HepG2 (cell line): ENCODE data around the gene ECM1. TPM values are rescaled to one million over a fixed set of nuclear protein-coding genes. Genes with fewer than 3 reads are reported as not detected.

ENCODE experiments used
- FOXC1 ChIP-seq: sonication (generic); formaldehyde crosslinking; IDR thresholded peaks from 2 replicates; pipeline ENCODE4 v1.8.0; 2022; ENCODE audit warnings: mild to moderate bottlenecking, missing genetic modification reagents, borderline replicate concordance
- GLI4 ChIP-seq: sonication (generic); formaldehyde crosslinking; IDR thresholded peaks from 2 replicates; pipeline ENCODE4 v1.5.1; 2020; ENCODE audit warnings: missing genetic modification reagents, mild to moderate bottlenecking, moderate library complexity, borderline replicate concordance
- NCOR1 ChIP-seq: fragments of 200-600 bp; sonication (generic); IDR thresholded peaks from 2 replicates; pipeline ENCODE4 v1.7.0; 2017; ENCODE audit warnings: antibody characterized with exemption, low read length, borderline replicate concordance
- RBAK ChIP-seq: sonication (generic); formaldehyde crosslinking; IDR thresholded peaks from 2 replicates; pipeline ENCODE4 v1.5.1; 2020; ENCODE audit warnings: mild to moderate bottlenecking, missing genetic modification reagents
- RERE ChIP-seq: IDR thresholded peaks from 2 replicates; pipeline ENCODE4 v1.6.1; 2016; ENCODE audit warnings: low read depth, missing genetic modification reagents, missing compliant biosample characterization
- SIX4 ChIP-seq: sonication (generic); formaldehyde crosslinking; IDR thresholded peaks from 2 replicates; pipeline ENCODE4 v1.4.0; 2020; ENCODE audit warnings: missing genetic modification reagents
- SOX13 ChIP-seq, 3 experiments: fragments of 450-650 bp in 1 of 3; sonication (generic) in 1 of 3; formaldehyde crosslinking in 1 of 3; IDR thresholded peaks in 2 of 3; conservative IDR thresholded peaks in 1 of 3; 2 replicates each; pipeline versions ENCODE4 v1.5.0 to v1.6.1; 2016 to 2020; ENCODE audit warnings: antibody characterized with exemption in 1 of 3, mild to moderate bottlenecking in 1 of 3, missing compliant biosample characterization in 1 of 3, missing genetic modification reagents in 1 of 3, moderate library complexity in 1 of 3
- SP1 ChIP-seq, 2 experiments: fragments of 450-650 bp in 1 of 2; sonication (generic) in 1 of 2; formaldehyde crosslinking in 1 of 2; IDR thresholded peaks; 2 replicates each; pipeline versions ENCODE4 v1.4.0 to v1.6.1; 2016 to 2020; ENCODE audit warnings: missing genetic modification reagents in 1 of 2
- ZBTB34 ChIP-seq: sonication (generic); formaldehyde crosslinking; IDR thresholded peaks from 2 replicates; pipeline ENCODE4 v1.8.0; 2022; ENCODE audit warnings: mild to moderate bottlenecking, missing genetic modification reagents
- ZFP91 ChIP-seq: sonication (generic); formaldehyde crosslinking; IDR thresholded peaks from 2 replicates; pipeline ENCODE4 v1.9.0; 2022; ENCODE audit warnings: missing genetic modification reagents, mild to moderate bottlenecking, borderline replicate concordance
- ZNF329 ChIP-seq: sonication (generic); formaldehyde crosslinking; IDR thresholded peaks from 2 replicates; pipeline ENCODE4 v1.9.0; 2021; ENCODE audit warnings: low read depth, mild to moderate bottlenecking, missing genetic modification reagents
- ZNF33A ChIP-seq: sonication (generic); formaldehyde crosslinking; IDR thresholded peaks from 2 replicates; pipeline ENCODE4 v1.5.1; 2020; ENCODE audit warnings: missing genetic modification reagents, mild to moderate bottlenecking, moderate library complexity, borderline replicate concordance
- ZNF704 ChIP-seq: sonication (generic); formaldehyde crosslinking; IDR thresholded peaks from 2 replicates; pipeline ENCODE4 v1.8.1; 2023; ENCODE audit warnings: mild to moderate bottlenecking, inconsistent platforms, moderate library complexity, missing genetic modification reagents, borderline replicate concordance
- ZNF850 ChIP-seq: sonication (generic); formaldehyde crosslinking; conservative IDR thresholded peaks from 2 replicates; pipeline ENCODE4 v1.9.0; 2021; ENCODE audit warnings: mild to moderate bottlenecking, missing genetic modification reagents
- polyA plus RNA-seq, 8 experiments: library from polyadenylated mRNA; depleted of rRNA in 3 of 8; stranded (reverse) in 7 of 8; unstranded in 1 of 8; fragments of >200 nt; fragmentation: Illumina TruSeq in 4 of 8; extraction: Trizol in 4 of 8; gene quantifications; 2 replicates each; pipeline versions ENCODE4 v1.2.1 to v1.2.3, GENCODE V29; 2011 to 2016; ENCODE audit warnings: low read depth in 4 of 8, missing spikeins in 1 of 8, mixed read lengths in 1 of 8; ENCODE audit not compliant: insufficient read depth in 1 of 8
- total RNA-seq, 5 experiments: library from RNA; depleted of rRNA; stranded (reverse); fragments of >200 nt; fragmentation: Illumina TruSeq; extraction: Trizol; gene quantifications; 2 replicates each; pipeline ENCODE4 v1.2.3, GENCODE V29; 2016; ENCODE audit warnings: low read depth in 1 of 5

The ECM1 gene
- total and polyA plus RNA-seq, 2 of the 13 experiments (the other 11 are each of a cell fraction or from before 2014, with no cell fraction given): 0.42 to 1.0 TPM

- TF ChIP-seq ZFP91 (CRISPR knock-in tag) (peak; percentile 90), SOX13 (IDR thresholded peaks at IDR 0.05) (no peak), SOX13 (CRISPR knock-in tag; conservative IDR thresholded peaks at IDR 0.05 in 1 of 2, IDR thresholded peaks at IDR 0.05 in 1 of 2) (peak in 1 of 2 experiments; percentile 45; a peak in 1 of 4 replicates), RERE (CRISPR knock-in tag) (no peak), ZNF33A (CRISPR knock-in tag) (no peak), RBAK (CRISPR knock-in tag) (no peak), SIX4 (CRISPR knock-in tag) (peak; percentile 53; the same call in 1 of the 2 replicates), ZNF329 (no peak), NCOR1 (0 out of 2 replicates have a peak, but pooled peaks have one; percentile 38), FOXC1 (CRISPR knock-in tag) (0 out of 2 replicates have a peak, but pooled peaks have one; percentile 55), ZNF704 (0 out of 2 replicates have a peak, but pooled peaks have one; percentile 21), GLI4 (no peak), ZNF850 (CRISPR knock-in tag) (no peak), SP1 (IDR thresholded peaks at IDR 0.05) (no peak), SP1 (CRISPR knock-in tag; IDR thresholded peaks at IDR 0.05) (peak; percentile 91), ZBTB34 (CRISPR knock-in tag) (0 out of 2 replicates have a peak, but pooled peaks have one; percentile 45)
Measured at GRCh38 chr1:150486966-150487762, 20.7 kb upstream of the ECM1 start, which contains the start of gene TARS2 (continued).
